OCI-LY1 (cell line): ENCODE measurements around the gene TRPC5OS.

Source experiments
- EZH2 ChIP-seq: fragments of 200-600 bp; sonication (generic), shearing (Covaris generic); IDR thresholded peaks from 2 replicates; pipeline ENCODE4 v1.8.0; 2017; ENCODE audit warnings: borderline replicate concordance, mixed run types, mild to moderate bottlenecking, antibody characterized with exemption, low read length, moderate library complexity, mixed read lengths
- TF ChIP-seq, protein P1 (sequence below): fragments of 200-600 bp; sonication (generic), shearing (Covaris generic); IDR thresholded peaks from 2 replicates; pipeline ENCODE4 v1.5.1; 2017; ENCODE audit warnings: mild to moderate bottlenecking, antibody characterized with exemption, low read length, moderate library complexity, mixed read lengths

DNA sequence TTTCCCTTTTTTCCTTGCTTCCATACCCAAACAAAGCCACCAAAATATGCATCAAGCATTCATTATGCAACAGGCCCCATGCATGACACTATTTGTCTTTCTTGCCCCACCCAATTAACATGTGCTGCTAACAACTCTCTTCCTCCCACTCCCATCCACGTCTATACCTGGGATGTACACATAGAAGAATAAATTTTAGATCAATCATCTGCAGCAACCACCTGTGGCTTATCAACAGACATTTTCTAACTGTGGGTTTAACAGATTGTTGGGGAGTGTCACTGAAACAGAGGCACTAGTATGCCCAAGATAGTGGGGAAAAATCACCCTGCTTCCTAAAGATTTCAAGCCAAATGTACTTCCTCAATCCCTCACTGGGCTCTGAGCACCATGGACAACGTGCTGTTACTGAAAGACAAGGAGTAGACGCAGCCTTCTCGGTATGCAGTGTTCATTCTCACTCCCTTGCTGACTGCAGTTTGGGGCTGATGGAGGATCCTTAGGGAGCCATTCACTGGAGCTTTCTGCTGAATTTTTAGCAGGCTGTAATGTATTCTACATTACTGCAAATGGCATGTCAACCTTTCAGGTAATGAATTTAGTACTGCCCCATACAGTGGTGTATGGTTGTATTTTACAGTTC lies 28.4 kb upstream of the TRPC5OS start:
- no peak for TF ChIP-seq EZH2
- TF ChIP-seq, protein P1, sequence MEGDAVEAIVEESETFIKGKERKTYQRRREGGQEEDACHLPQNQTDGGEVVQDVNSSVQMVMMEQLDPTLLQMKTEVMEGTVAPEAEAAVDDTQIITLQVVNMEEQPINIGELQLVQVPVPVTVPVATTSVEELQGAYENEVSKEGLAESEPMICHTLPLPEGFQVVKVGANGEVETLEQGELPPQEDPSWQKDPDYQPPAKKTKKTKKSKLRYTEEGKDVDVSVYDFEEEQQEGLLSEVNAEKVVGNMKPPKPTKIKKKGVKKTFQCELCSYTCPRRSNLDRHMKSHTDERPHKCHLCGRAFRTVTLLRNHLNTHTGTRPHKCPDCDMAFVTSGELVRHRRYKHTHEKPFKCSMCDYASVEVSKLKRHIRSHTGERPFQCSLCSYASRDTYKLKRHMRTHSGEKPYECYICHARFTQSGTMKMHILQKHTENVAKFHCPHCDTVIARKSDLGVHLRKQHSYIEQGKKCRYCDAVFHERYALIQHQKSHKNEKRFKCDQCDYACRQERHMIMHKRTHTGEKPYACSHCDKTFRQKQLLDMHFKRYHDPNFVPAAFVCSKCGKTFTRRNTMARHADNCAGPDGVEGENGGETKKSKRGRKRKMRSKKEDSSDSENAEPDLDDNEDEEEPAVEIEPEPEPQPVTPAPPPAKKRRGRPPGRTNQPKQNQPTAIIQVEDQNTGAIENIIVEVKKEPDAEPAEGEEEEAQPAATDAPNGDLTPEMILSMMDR: no peak
